Measurements from ENCODE around the gene MRAP.

DNA sequence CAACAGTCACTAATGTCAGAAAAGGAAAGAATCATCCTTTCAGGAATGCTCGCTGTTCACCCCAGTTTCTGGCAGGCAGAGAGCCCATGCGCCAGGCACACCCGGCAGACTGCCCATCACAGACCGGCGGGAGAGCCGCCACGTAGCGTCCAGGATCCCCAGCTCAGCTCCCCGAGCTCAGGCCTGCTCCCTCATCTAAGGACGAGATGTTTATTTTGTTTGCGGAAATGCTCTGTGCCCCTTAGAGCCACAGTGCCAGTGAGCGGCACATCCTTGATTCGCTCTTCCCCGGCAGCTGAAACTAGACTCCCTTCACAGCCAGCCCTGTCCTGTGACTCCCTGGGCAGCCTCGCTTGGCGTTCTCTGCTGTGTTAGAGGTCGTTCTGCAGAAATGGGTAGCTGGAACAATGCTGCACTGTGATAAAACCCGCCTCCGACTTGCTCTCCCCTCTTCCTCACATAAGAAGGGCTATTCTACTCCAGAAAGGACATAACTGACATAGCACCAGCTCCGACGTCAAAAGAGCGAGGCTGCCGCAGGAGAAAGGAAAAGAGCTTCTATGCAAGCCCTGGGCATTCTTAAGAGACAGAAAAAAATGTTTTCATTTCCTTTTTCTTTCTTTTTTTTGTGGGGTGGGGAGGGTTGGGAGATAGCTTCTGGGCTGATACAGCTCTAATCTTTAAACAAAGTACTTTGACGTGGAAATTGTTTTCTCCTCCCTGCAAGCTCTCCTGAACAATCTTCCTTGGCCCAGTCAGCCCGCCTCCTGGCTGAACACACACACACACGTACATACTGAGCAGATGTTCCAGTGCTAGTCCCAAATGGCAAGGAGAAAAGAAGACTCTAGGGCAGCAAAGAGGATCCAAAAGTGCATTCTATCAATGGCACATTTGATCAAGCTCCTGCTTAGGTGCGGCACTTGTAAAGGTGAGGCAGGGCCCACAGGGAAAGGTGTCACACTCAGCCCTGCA, 37.2 kb downstream of the MRAP start:
- TF ChIP-seq, protein P1, sequence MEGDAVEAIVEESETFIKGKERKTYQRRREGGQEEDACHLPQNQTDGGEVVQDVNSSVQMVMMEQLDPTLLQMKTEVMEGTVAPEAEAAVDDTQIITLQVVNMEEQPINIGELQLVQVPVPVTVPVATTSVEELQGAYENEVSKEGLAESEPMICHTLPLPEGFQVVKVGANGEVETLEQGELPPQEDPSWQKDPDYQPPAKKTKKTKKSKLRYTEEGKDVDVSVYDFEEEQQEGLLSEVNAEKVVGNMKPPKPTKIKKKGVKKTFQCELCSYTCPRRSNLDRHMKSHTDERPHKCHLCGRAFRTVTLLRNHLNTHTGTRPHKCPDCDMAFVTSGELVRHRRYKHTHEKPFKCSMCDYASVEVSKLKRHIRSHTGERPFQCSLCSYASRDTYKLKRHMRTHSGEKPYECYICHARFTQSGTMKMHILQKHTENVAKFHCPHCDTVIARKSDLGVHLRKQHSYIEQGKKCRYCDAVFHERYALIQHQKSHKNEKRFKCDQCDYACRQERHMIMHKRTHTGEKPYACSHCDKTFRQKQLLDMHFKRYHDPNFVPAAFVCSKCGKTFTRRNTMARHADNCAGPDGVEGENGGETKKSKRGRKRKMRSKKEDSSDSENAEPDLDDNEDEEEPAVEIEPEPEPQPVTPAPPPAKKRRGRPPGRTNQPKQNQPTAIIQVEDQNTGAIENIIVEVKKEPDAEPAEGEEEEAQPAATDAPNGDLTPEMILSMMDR (IDR thresholded peaks at IDR 0.05): no peak
- no peak for TF ChIP-seq POLR2A (IDR thresholded peaks at IDR 0.05)

Data from stomach (tissue), 4 donors.